ENCODE data around the gene ACOT6. TPM values are rescaled to one million over a fixed set of nuclear protein-coding genes. Genes with fewer than 3 reads are reported as not detected.
"Not testable (repeated sequence)": the region's sequence is repeated elsewhere in the genome, so short reads cannot be mapped to it uniquely, and the experiment has no call there.

ACOT6 gene
- total and polyA plus RNA-seq, 2 of the 4 experiments (the other 2 are of a cell fraction) = not detected

DNA sequence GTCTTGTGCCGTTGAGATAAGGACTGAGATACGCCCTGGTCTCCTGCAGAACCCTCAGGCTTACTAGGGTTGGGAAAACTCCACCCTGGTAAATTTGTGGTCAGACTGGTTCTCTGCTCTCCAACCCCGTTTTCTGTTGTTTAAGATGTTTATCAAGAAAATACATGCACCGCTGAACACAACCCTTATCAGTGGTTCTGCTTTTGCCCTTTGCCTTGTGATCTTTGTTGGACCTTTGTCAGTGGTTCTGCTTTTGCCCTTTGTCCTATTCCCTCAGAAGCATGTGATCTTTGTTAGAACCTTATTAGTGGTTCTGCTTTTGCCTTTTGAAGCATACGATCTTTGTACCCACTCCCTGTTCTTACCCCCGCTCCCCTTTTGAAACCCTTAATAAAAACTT lies 49.6 kb upstream of the ACOT6 start:
- ATAC-seq (ENCODE audit: low read depth); H2AK9ac ChIP-seq (replicated peaks; ENCODE audit: low read depth, low read length, poor library complexity); DNase-seq; H3K14ac ChIP-seq (replicated peaks; ENCODE audit: low read depth, low read length); H2BK20ac ChIP-seq (ENCODE audit: low read depth, low read length); intact Hi-C loops (cut with micrococcal nuclease); BruUV-seq (replicated peaks); H2BK120ac ChIP-seq (ENCODE audit: low read depth, low read length); H3K79me1 ChIP-seq (ENCODE audit: low read depth in 1 of 2, low read length in 2 of 2); POLR2A ChIA-PET (ENCODE audit: unreplicated experiment); H3K36me3 ChIP-seq (ENCODE audit: control insufficient read depth, insufficient read depth, low read length); H2AFZ ChIP-seq (replicated peaks; ENCODE audit: low read length, poor library complexity); H4K20me1 ChIP-seq (ENCODE audit: insufficient read depth, low read length); CTCF ChIA-PET; H3K9ac ChIP-seq (ENCODE audit: low read depth, low read length); H3K9me1 ChIP-seq (ENCODE audit: insufficient read depth, low read length); H3K4me2 ChIP-seq (ENCODE audit: low read depth, low read length); H3K4me1 ChIP-seq (ENCODE audit: control insufficient read depth, insufficient read depth, low read length); H2BK15ac ChIP-seq (ENCODE audit: low read depth, low read length); H2AK5ac ChIP-seq (ENCODE audit: low read depth, low read length); H3K18ac ChIP-seq (ENCODE audit: low read depth, low read length); H3K4ac ChIP-seq (ENCODE audit: low read depth, low read length); H3K23ac ChIP-seq (ENCODE audit: low read depth, low read length); H3K4me3 ChIP-seq (ENCODE audit: insufficient read depth, low read depth, low read length); H4K91ac ChIP-seq (ENCODE audit: insufficient read depth, low read depth, low read length); H4K5ac ChIP-seq (ENCODE audit: low read depth, low read length); H2BK5ac ChIP-seq (ENCODE audit: low read depth, low read length, poor library complexity, severe bottlenecking); H3K56ac ChIP-seq (ENCODE audit: extremely low read depth, insufficient read depth, low read length); H3K27ac ChIP-seq (ENCODE audit: insufficient read depth, low read length); dilution Hi-C loops (cut with HindIII; ENCODE audit: low sequenced_read_pairs, unreplicated experiment); H3K27me3 ChIP-seq (ENCODE audit: control insufficient read depth, insufficient read depth, low read length); H3K9me3 ChIP-seq (ENCODE audit: control insufficient read depth, insufficient read depth, low read length); H4K8ac ChIP-seq (ENCODE audit: low read depth in 2 of 2, low read length in 2 of 2): not testable (repeated sequence)
- in situ Hi-C loops (cut with MboI; ENCODE audit: low sequenced_read_pairs) = loop anchor here (5.0 kb wide), 1 partner anchor 40 kb away; no protein-coding TSS in a partner anchor
- 100% methylated on average over 2 of the region's 6 CpGs; no CpG with 5 or more reads in 1 of the 2 experiments for WGBS, 2 experiments (ENCODE audit: extremely low coverage in 2 of 2, insufficient read length in 1 of 2)

DNA sequence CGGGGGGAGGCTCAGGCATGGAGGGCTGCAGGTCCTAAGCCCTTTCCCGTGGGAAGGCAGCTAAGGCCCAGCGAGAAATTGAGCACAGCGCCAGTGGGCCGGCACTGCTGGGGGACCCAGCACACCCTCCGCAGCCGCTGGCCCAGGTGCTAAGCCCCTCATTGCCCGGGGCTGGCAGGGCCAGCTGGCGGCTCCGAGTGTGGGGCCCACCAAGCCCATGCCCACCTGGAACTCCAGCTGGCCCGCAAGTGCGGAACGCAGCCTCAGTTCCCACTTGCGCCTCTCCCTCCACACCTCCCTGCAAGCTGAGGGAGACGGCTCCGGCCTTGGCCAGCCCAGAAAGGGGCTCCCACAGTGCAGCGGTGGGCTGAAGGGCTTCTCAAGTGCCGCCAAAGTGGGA lies 45.9 kb upstream of the ACOT6 start:
- H2AK9ac ChIP-seq (replicated peaks; ENCODE audit: low read depth, low read length, poor library complexity); BruUV-seq (replicated peaks); CTCF ChIA-PET; H3K4me3 ChIP-seq (ENCODE audit: insufficient read depth, low read depth, low read length); ATAC-seq (ENCODE audit: low read depth); POLR2A ChIA-PET (ENCODE audit: unreplicated experiment); H3K56ac ChIP-seq (ENCODE audit: extremely low read depth, insufficient read depth, low read length); H3K27ac ChIP-seq (ENCODE audit: insufficient read depth, low read length); in situ Hi-C loops (cut with MboI; ENCODE audit: low sequenced_read_pairs); H3K27me3 ChIP-seq (ENCODE audit: control insufficient read depth, insufficient read depth, low read length); H3K9ac ChIP-seq (ENCODE audit: low read depth, low read length); DNase-seq; H3K14ac ChIP-seq (replicated peaks; ENCODE audit: low read depth, low read length); H2BK20ac ChIP-seq (ENCODE audit: low read depth, low read length); dilution Hi-C loops (cut with HindIII; ENCODE audit: low sequenced_read_pairs, unreplicated experiment); H4K8ac ChIP-seq (ENCODE audit: low read depth in 2 of 2, low read length in 2 of 2); H4K20me1 ChIP-seq (ENCODE audit: insufficient read depth, low read length); H3K36me3 ChIP-seq (ENCODE audit: control insufficient read depth, insufficient read depth, low read length); H2BK120ac ChIP-seq (ENCODE audit: low read depth, low read length); H2BK5ac ChIP-seq (ENCODE audit: low read depth, low read length, poor library complexity, severe bottlenecking); H3K4me1 ChIP-seq (ENCODE audit: control insufficient read depth, insufficient read depth, low read length); H2BK15ac ChIP-seq (ENCODE audit: low read depth, low read length); H3K23ac ChIP-seq (ENCODE audit: low read depth, low read length); H3K4ac ChIP-seq (ENCODE audit: low read depth, low read length); H3K9me1 ChIP-seq (ENCODE audit: insufficient read depth, low read length); H3K4me2 ChIP-seq (ENCODE audit: low read depth, low read length); H2AFZ ChIP-seq (replicated peaks; ENCODE audit: low read length, poor library complexity); H2AK5ac ChIP-seq (ENCODE audit: low read depth, low read length); H3K9me3 ChIP-seq (ENCODE audit: control insufficient read depth, insufficient read depth, low read length); H3K18ac ChIP-seq (ENCODE audit: low read depth, low read length); H4K91ac ChIP-seq (ENCODE audit: insufficient read depth, low read depth, low read length); H4K5ac ChIP-seq (ENCODE audit: low read depth, low read length): not testable (repeated sequence)
- 92% methylated on average over 9 of the region's 18 CpGs; no CpG with 5 or more reads in 1 of the 2 experiments for WGBS, 2 experiments (ENCODE audit: extremely low coverage in 2 of 2, insufficient read length in 1 of 2)
- intact Hi-C loops (cut with micrococcal nuclease) = loop anchor here (5.0 kb wide), 1 partner anchor 44 kb away; no protein-coding TSS in a partner anchor
- peaks cover 15 to 29% of the 10 kb centered on the region in 2 experiments for H3K79me1 ChIP-seq (ENCODE audit: low read depth in 1 of 2, low read length in 2 of 2)

All from IMR-90 (cell line).